ENCODE data around the gene PLA2G3. TPM values are rescaled to one million over a fixed set of nuclear protein-coding genes. Genes with fewer than 3 reads are reported as not detected.
A peak's percentile ranks its signal among the peaks of the same experiment; 100 is the strongest.

Gene PLA2G3
- polyA plus RNA-seq, 4 donors, result 0.01 to 4.2 TPM; not detected in 2

DNA sequence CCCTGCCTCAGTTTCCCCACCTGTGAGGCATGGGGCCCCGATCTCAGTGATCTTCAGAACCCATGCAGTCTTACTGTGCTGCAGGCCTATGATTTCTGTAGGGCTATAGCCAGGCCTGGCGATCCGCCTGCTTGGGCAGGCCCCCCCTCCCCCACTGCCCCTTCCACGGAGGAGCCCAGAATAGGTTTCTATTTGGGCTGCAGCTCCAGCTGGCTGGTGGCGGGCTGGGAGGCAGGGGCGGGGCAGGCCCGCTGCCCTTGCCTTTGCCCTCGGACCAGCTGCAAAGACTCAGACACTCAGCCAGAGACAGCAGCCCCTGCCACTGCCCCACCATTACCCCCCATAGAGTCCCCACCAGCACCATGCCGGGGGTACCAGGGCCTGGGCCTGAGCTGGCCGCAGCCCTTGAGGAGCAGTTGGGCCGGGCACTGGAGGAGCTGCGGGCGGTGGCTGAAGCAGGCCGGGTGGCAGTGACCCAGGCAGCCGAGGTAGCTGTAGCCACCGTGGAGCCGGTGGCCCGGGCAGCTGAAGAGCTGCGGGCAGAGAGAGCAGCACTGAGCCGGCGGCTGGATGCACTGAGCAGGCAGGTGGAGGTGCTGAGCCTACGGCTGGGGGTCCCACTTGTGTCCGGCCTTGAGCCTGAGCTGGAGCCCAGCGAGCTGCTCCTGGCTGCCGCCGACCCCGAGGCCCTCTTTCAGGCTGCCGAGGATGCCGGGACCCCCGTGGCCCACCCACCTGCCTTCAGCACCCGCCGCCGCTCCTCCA lies 47.0 kb downstream of the PLA2G3 start:
- H3K27ac ChIP-seq (ENCODE audit: low read depth in 1 of 3, low read length in 2 of 3), result no peak overlapping the region
- H3K36me3 ChIP-seq (ENCODE audit: control insufficient read depth in 3 of 3, insufficient read depth in 2 of 3, low read depth in 1 of 3, low read length in 3 of 3), result peaks cover 0 to 97% (median 13%) of the 10 kb centered on the region in 3 donors
- DNase-seq, result no peak
- no peak for FAIRE-seq
- no peaks in the 10 kb centered on the region for H3K9me3 ChIP-seq (ENCODE audit: control insufficient read depth in 2 of 2, insufficient read depth in 1 of 2, low read depth in 1 of 2, low read length in 1 of 2)
- peaks cover 0 to 5% (median 0%) of the 10 kb centered on the region in 3 donors for H3K4me1 ChIP-seq (ENCODE audit: control insufficient read depth in 3 of 3, insufficient read depth in 2 of 3, low read depth in 1 of 3, low read length in 2 of 3)
- H3K27me3 ChIP-seq (ENCODE audit: control insufficient read depth in 3 of 3, insufficient read depth in 3 of 3, low read length in 3 of 3), result no peaks in the 10 kb centered on the region
- H3K4me3 ChIP-seq (ENCODE audit: low read depth in 1 of 3, low read length in 3 of 3), result no peak overlapping the region
- WGBS, 3 donors, result 86 to 89% (median 89%) methylated on average over 27 to 33 of the region's 33 CpGs

GRCh38 chr22:31092161-31092560 lies 48.1 kb downstream of the PLA2G3 start:
- no peak overlapping the region for H3K27ac ChIP-seq (ENCODE audit: low read depth in 1 of 3, low read length in 2 of 3)
- H3K27me3 ChIP-seq (ENCODE audit: control insufficient read depth in 3 of 3, insufficient read depth in 3 of 3, low read length in 3 of 3), result no peaks in the 10 kb centered on the region
- 89 to 95% (median 90%) methylated on average over 9 of the region's 9 CpGs for WGBS, 3 donors
- peaks cover 0 to 100% (median 13%) of the 10 kb centered on the region in 3 donors for H3K36me3 ChIP-seq (ENCODE audit: control insufficient read depth in 3 of 3, insufficient read depth in 2 of 3, low read depth in 1 of 3, low read length in 3 of 3)
- H3K4me1 ChIP-seq (ENCODE audit: control insufficient read depth in 3 of 3, insufficient read depth in 2 of 3, low read depth in 1 of 3, low read length in 2 of 3), result peaks cover 0 to 2% (median 0%) of the 10 kb centered on the region in 3 donors
- H3K4me3 ChIP-seq (ENCODE audit: low read depth in 1 of 3, low read length in 3 of 3), result no peak overlapping the region
- no peaks in the 10 kb centered on the region for H3K9me3 ChIP-seq (ENCODE audit: control insufficient read depth in 2 of 2, insufficient read depth in 1 of 2, low read depth in 1 of 2, low read length in 1 of 2)
- FAIRE-seq (no peak), DNase-seq (no peak)

DNA sequence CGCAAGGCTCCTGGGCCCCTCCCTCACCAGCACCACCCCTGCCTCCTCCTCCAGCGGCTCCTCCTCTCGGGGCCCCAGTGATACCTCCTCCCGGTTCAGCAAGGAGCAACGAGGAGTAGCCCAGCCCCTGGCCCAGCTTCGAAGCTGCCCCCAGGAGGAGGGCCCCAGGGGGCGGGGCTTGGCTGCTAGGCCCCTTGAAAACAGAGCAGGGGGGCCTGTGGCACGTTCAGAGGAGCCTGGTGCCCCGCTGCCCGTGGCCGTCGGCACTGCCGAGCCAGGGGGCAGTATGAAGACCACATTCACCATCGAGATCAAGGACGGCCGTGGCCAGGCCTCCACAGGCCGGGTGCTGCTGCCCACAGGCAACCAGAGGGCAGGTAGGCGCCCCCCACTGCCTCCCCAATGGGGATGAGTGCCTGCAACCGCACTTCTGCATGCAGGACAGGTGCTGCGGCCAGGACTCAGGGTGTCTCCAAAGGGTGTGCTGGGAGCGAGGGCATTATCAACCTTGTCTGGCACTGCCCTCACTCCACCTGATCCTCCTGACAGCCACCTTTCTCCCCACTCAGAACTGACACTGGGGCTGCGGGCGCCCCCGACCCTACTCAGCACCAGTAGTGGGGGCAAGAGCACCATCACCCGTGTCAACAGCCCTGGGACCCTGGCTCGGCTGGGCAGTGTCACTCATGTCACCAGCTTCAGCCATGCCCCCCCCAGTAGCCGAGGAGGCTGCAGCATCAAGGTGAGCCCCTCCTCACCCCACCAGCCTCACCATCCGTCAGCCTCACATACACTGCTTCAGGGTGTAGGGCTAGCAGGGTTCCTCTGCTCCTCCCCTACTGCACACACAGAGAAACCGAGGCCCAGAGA lies 49.0 kb downstream of the PLA2G3 start:
- no peak for DNase-seq
- FAIRE-seq, result no peak
- Histone ChIP-seq H3K27ac (ENCODE audit: low read depth in 1 of 3, low read length in 2 of 3) (peak overlapping the region in 2 of 3 donors; percentile 16 to 37), H3K9me3 (ENCODE audit: control insufficient read depth in 2 of 2, insufficient read depth in 1 of 2, low read depth in 1 of 2, low read length in 1 of 2) (no peaks in the 10 kb centered on the region), H3K4me1 (ENCODE audit: control insufficient read depth in 3 of 3, insufficient read depth in 2 of 3, low read depth in 1 of 3, low read length in 2 of 3) (peaks cover 0 to 10% (median 0%) of the 10 kb centered on the region in 3 donors), H3K36me3 (ENCODE audit: control insufficient read depth in 3 of 3, insufficient read depth in 2 of 3, low read depth in 1 of 3, low read length in 3 of 3) (peaks cover 0 to 100% (median 13%) of the 10 kb centered on the region in 3 donors), H3K27me3 (ENCODE audit: control insufficient read depth in 3 of 3, insufficient read depth in 3 of 3, low read length in 3 of 3) (no peaks in the 10 kb centered on the region), H3K4me3 (ENCODE audit: low read depth in 1 of 3, low read length in 3 of 3) (no peak overlapping the region)
- WGBS, 3 donors, result 83 to 89% (median 84%) methylated on average over 29 of the region's 29 CpGs

GRCh38 chr22:31090217-31091085 lies 49.9 kb downstream of the PLA2G3 start:
- DNase-seq (peak in 1 of 2 donors; percentile 1), FAIRE-seq (no peak)
- Histone ChIP-seq H3K4me1 (ENCODE audit: control insufficient read depth in 3 of 3, insufficient read depth in 2 of 3, low read depth in 1 of 3, low read length in 2 of 3) (peaks cover 0 to 16% (median 0%) of the 10 kb centered on the region in 3 donors), H3K4me3 (ENCODE audit: low read depth in 1 of 3, low read length in 3 of 3) (no peak overlapping the region), H3K9me3 (ENCODE audit: control insufficient read depth in 2 of 2, insufficient read depth in 1 of 2, low read depth in 1 of 2, low read length in 1 of 2) (no peaks in the 10 kb centered on the region), H3K27me3 (ENCODE audit: control insufficient read depth in 3 of 3, insufficient read depth in 3 of 3, low read length in 3 of 3) (no peaks in the 10 kb centered on the region), H3K36me3 (ENCODE audit: control insufficient read depth in 3 of 3, insufficient read depth in 2 of 3, low read depth in 1 of 3, low read length in 3 of 3) (peaks cover 0 to 100% (median 9%) of the 10 kb centered on the region in 3 donors), H3K27ac (ENCODE audit: low read depth in 1 of 3, low read length in 2 of 3) (peak overlapping the region in 2 of 3 donors; percentile 37 to 39)
- WGBS, 3 donors, result 84 to 89% (median 84%) methylated on average over 12 to 15 of the region's 15 CpGs

GRCh38 chr22:31089160-31090100 lies 50.9 kb downstream of the PLA2G3 start:
- Histone ChIP-seq H3K27ac (ENCODE audit: low read depth in 1 of 3, low read length in 2 of 3) (peak overlapping the region in 2 of 3 donors; percentile 36 to 39), H3K4me3 (ENCODE audit: low read depth in 1 of 3, low read length in 3 of 3) (no peak overlapping the region), H3K27me3 (ENCODE audit: control insufficient read depth in 3 of 3, insufficient read depth in 3 of 3, low read length in 3 of 3) (no peaks in the 10 kb centered on the region), H3K36me3 (ENCODE audit: control insufficient read depth in 3 of 3, insufficient read depth in 2 of 3, low read depth in 1 of 3, low read length in 3 of 3) (peaks cover 0 to 94% (median 6%) of the 10 kb centered on the region in 3 donors), H3K9me3 (ENCODE audit: control insufficient read depth in 2 of 2, insufficient read depth in 1 of 2, low read depth in 1 of 2, low read length in 1 of 2) (no peaks in the 10 kb centered on the region), H3K4me1 (ENCODE audit: control insufficient read depth in 3 of 3, insufficient read depth in 2 of 3, low read depth in 1 of 3, low read length in 2 of 3) (peaks cover 0 to 18% (median under 1%) of the 10 kb centered on the region in 3 donors)
- FAIRE-seq (no peak), DNase-seq (peak in 1 of 2 donors; percentile 42)
- 71 to 83% (median 74%) methylated on average over 9 of the region's 9 CpGs for WGBS, 3 donors

- FAIRE-seq (no peak), DNase-seq (no peak)
- Histone ChIP-seq H3K4me3 (ENCODE audit: low read depth in 1 of 3, low read length in 3 of 3) (no peak overlapping the region), H3K4me1 (ENCODE audit: control insufficient read depth in 3 of 3, insufficient read depth in 2 of 3, low read depth in 1 of 3, low read length in 2 of 3) (peaks cover 0 to 28% (median 7%) of the 10 kb centered on the region in 3 donors), H3K9me3 (ENCODE audit: control insufficient read depth in 2 of 2, insufficient read depth in 1 of 2, low read depth in 1 of 2, low read length in 1 of 2) (no peaks in the 10 kb centered on the region), H3K27ac (ENCODE audit: low read depth in 1 of 3, low read length in 2 of 3) (peak overlapping the region in 1 of 3 donors; percentile 36), H3K27me3 (ENCODE audit: control insufficient read depth in 3 of 3, insufficient read depth in 3 of 3, low read length in 3 of 3) (no peaks in the 10 kb centered on the region), H3K36me3 (ENCODE audit: control insufficient read depth in 3 of 3, insufficient read depth in 2 of 3, low read depth in 1 of 3, low read length in 3 of 3) (peaks cover 0 to 94% (median 6%) of the 10 kb centered on the region in 3 donors)
- 86 to 91% (median 87%) methylated on average over 26 of the region's 26 CpGs for WGBS, 3 donors
Measured at GRCh38 chr22:31088233-31088986, 51.9 kb downstream of the PLA2G3 start.

GRCh38 chr22:31087744-31088215 lies 52.5 kb downstream of the PLA2G3 start:
- no peak for FAIRE-seq
- Histone ChIP-seq H3K9me3 (ENCODE audit: control insufficient read depth in 2 of 2, insufficient read depth in 1 of 2, low read depth in 1 of 2, low read length in 1 of 2) (no peaks in the 10 kb centered on the region), H3K4me1 (ENCODE audit: control insufficient read depth in 3 of 3, insufficient read depth in 2 of 3, low read depth in 1 of 3, low read length in 2 of 3) (peaks cover 3 to 34% (median 7%) of the 10 kb centered on the region in 3 donors), H3K4me3 (ENCODE audit: low read depth in 1 of 3, low read length in 3 of 3) (no peak overlapping the region), H3K27me3 (ENCODE audit: control insufficient read depth in 3 of 3, insufficient read depth in 3 of 3, low read length in 3 of 3) (no peaks in the 10 kb centered on the region), H3K27ac (ENCODE audit: low read depth in 1 of 3, low read length in 2 of 3) (no peak overlapping the region), H3K36me3 (ENCODE audit: control insufficient read depth in 3 of 3, insufficient read depth in 2 of 3, low read depth in 1 of 3, low read length in 3 of 3) (peaks cover 0 to 94% (median 1%) of the 10 kb centered on the region in 3 donors)
- WGBS, 3 donors, result 91 to 93% (median 93%) methylated on average over 21 of the region's 21 CpGs
- DNase-seq, result no peak

All from small intestine (tissue), 7 donors.